ENCODE measurements around the gene ARF4. TPM values are rescaled to one million over a fixed set of nuclear protein-coding genes. Genes with fewer than 3 reads are reported as not detected.

The ARF4 gene
- total RNA-seq, 1 donor from 2014 or later: 133 TPM

DNA sequence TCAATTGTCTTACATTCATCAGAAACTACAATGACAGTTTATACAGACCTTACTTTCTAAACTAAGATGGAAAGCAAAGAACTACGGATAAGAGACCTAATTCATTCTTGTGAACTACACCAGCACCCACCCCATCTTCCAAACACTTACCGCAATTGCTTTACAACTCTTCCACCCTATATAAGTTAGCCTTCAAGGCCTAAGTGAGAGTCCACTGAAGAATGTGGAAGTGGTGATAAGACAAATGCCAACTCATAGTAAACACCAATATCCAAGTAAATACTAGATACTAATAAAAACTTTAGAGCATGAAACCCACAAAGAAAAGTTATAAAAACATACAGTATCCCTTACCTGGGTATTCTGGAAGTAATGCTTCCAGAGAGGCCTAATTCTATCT, 13.6 kb downstream of the ARF4 start:
- TF ChIP-seq, protein P1, sequence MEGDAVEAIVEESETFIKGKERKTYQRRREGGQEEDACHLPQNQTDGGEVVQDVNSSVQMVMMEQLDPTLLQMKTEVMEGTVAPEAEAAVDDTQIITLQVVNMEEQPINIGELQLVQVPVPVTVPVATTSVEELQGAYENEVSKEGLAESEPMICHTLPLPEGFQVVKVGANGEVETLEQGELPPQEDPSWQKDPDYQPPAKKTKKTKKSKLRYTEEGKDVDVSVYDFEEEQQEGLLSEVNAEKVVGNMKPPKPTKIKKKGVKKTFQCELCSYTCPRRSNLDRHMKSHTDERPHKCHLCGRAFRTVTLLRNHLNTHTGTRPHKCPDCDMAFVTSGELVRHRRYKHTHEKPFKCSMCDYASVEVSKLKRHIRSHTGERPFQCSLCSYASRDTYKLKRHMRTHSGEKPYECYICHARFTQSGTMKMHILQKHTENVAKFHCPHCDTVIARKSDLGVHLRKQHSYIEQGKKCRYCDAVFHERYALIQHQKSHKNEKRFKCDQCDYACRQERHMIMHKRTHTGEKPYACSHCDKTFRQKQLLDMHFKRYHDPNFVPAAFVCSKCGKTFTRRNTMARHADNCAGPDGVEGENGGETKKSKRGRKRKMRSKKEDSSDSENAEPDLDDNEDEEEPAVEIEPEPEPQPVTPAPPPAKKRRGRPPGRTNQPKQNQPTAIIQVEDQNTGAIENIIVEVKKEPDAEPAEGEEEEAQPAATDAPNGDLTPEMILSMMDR (IDR thresholded peaks at IDR 0.05; ENCODE audit: unreplicated experiment): no peak
- peaks cover 22% of the 10 kb centered on the region for H3K4me1 Mint-ChIP-seq (ENCODE audit: low read depth)
- peaks cover 15% of the 10 kb centered on the region for H3K36me3 Mint-ChIP-seq (ENCODE audit: insufficient read depth)
- DNase-seq (ENCODE audit: low spot score, unreplicated experiment): no peak
- peak overlapping the region; percentile 56 for H3K27ac Mint-ChIP-seq
- no peaks in the 10 kb centered on the region for H3K9me3 Mint-ChIP-seq (ENCODE audit: low read depth)
- H3K4me3 Mint-ChIP-seq (ENCODE audit: low read depth): no peak overlapping the region
- H3K27me3 Mint-ChIP-seq: no peaks in the 10 kb centered on the region

DNA sequence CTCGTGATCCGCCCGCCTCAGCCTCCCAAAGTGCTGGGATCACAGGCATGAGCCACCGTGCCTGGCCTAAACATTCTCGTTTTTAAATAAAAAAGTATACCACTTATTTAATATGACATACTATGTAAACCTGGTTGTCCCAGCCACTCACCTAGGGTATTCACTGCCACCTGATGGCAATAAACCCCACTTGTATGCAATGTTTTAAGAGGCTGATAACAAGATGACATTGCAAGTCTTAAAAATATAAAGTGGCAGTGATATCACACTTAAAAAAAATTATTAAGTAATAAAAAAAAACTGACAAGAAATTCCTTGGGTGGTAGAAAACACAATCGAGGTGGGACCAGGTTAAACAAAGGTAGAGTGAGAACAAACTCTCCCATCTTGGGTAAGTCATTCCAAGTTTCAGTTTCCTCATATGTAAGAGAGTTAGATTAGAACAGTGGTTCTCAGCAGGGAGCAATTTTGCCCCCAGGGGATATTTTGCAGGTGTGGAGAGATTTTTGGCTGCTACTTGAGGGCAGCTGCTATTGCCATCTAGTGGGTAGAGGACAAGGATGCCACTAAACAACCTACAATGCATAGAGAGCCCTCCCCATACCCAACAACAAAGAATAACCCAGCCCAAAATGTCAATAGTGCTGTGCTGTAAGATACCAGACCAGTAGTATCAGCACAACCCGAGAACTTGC, 14.5 kb downstream of the ARF4 start:
- Mint-ChIP-seq H3K27me3 (no peaks in the 10 kb centered on the region), H3K27ac (peak overlapping the region; percentile 56), H3K36me3 (ENCODE audit: insufficient read depth) (peaks cover 17% of the 10 kb centered on the region), H3K9me3 (ENCODE audit: low read depth) (no peaks in the 10 kb centered on the region), H3K4me3 (ENCODE audit: low read depth) (no peak overlapping the region), H3K4me1 (ENCODE audit: low read depth) (peaks cover 25% of the 10 kb centered on the region)
- no peak for DNase-seq (ENCODE audit: low spot score, unreplicated experiment)
- TF ChIP-seq, protein P1 (IDR thresholded peaks at IDR 0.05; ENCODE audit: unreplicated experiment): peak; percentile 26

DNA sequence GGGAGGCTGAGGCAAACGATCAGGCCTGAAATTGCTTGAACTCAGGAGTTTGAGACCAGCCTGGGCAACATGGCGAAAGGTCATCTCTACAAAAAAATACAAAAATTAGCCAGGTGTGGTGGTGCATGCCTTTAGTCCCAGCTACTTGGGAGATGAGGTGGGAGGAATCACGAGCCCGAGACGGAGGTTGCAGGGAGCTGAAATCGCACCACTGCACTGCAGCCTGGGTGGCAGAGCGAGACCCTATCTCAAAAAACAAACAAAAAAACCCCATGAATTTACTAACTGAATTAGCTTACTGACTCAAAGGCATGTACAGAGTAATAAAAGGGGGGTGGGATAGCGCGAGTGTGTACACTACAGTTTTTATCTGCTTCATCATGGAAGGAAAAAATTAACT, 19.3 kb downstream of the ARF4 start:
- H3K27ac Mint-ChIP-seq: peak overlapping the region; percentile 88
- H3K4me3 Mint-ChIP-seq (ENCODE audit: low read depth): no peak overlapping the region
- no peak for DNase-seq (ENCODE audit: low spot score, unreplicated experiment)
- peaks cover 36% of the 10 kb centered on the region for H3K36me3 Mint-ChIP-seq (ENCODE audit: insufficient read depth)
- H3K27me3 Mint-ChIP-seq: no peaks in the 10 kb centered on the region
- TF ChIP-seq, protein P1 (IDR thresholded peaks at IDR 0.05; ENCODE audit: unreplicated experiment): no peak
- H3K4me1 Mint-ChIP-seq (ENCODE audit: low read depth): peaks cover 19% of the 10 kb centered on the region
- no peaks in the 10 kb centered on the region for H3K9me3 Mint-ChIP-seq (ENCODE audit: low read depth)

DNA sequence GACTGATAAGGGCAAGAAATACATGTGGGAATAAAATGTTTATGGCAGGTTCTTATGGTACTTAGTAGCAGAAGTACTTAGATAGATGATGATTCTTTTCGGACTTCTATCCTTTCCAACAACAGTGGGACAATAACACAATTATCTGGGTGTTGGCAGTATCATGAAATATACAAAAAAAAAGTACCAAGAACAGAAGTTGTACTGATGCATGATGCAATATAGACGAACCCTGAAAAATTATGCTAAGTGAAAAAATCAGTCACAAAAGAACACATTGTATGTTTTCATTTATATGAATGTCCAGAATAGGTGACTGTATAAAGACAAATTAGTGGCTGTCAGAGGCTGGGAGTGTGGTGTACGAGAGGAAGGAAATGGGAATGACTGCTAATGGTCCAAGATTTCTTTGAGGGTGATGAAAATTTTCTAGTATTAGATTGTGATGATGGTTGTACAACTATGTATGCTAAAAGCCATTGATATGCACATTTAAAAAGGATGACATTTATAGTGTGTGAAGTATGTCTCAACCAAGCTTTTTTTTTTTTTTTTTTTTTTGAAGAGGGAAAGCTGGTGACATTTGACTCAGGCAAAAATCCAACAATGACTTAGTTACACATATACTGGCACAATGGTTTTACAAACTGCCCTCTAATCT, 21.0 kb downstream of the ARF4 start:
- Mint-ChIP-seq H3K9me3 (ENCODE audit: low read depth) (no peaks in the 10 kb centered on the region), H3K27ac (peak overlapping the region; percentile 55), H3K36me3 (ENCODE audit: insufficient read depth) (peaks cover 45% of the 10 kb centered on the region), H3K27me3 (no peaks in the 10 kb centered on the region), H3K4me3 (ENCODE audit: low read depth) (no peak overlapping the region), H3K4me1 (ENCODE audit: low read depth) (peaks cover 17% of the 10 kb centered on the region)
- no peak for DNase-seq (ENCODE audit: low spot score, unreplicated experiment)
- TF ChIP-seq, protein P1 (IDR thresholded peaks at IDR 0.05; ENCODE audit: unreplicated experiment): no peak

DNA sequence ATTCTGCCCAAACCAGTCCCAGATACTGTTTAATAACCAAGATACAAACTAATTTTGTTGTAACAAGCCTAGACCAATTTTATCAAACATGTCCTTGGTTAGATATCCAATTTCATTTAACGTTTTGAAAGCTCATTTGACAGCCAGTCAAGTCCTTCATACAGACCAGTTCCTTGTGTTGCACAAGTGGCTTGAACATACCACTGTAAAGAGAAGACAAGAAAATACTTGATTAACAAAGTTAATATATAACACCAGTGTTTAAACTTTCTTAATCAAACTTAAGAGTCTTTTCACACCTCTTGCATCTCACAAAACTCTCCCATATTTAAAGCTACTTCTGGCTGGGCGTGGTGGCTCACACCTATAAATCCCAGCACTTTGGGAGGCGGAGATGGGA, 25.0 kb downstream of the ARF4 start:
- peaks cover 35% of the 10 kb centered on the region for H3K36me3 Mint-ChIP-seq (ENCODE audit: insufficient read depth)
- no peak overlapping the region for H3K4me3 Mint-ChIP-seq (ENCODE audit: low read depth)
- no peaks in the 10 kb centered on the region for H3K27me3 Mint-ChIP-seq
- peaks cover 7% of the 10 kb centered on the region for H3K4me1 Mint-ChIP-seq (ENCODE audit: low read depth)
- H3K9me3 Mint-ChIP-seq (ENCODE audit: low read depth): no peaks in the 10 kb centered on the region
- no peak overlapping the region for H3K27ac Mint-ChIP-seq
- no peak for DNase-seq (ENCODE audit: low spot score, unreplicated experiment)
- TF ChIP-seq, protein P1 (IDR thresholded peaks at IDR 0.05; ENCODE audit: unreplicated experiment): no peak
